Mononuclear cell (primary cell): ENCODE results near the gene B4GALT5. TPM values are rescaled to one million over a fixed set of nuclear protein-coding genes. Genes with fewer than 3 reads are reported as not detected.
"Not testable (repeated sequence)": the region's sequence is repeated elsewhere in the genome, so short reads cannot be mapped to it uniquely, and the experiment has no call there.

ENCODE experiments used
- H3K27me3 ChIP-seq: 2 replicates; pipeline ENCODE4 v1.6.0; 2011; ENCODE audit warnings: low read length, control low read depth; ENCODE audit not compliant: insufficient read depth
- H3K4me1 ChIP-seq: 2 replicates; pipeline ENCODE4 v1.5.1; 2011; ENCODE audit warnings: mild to moderate bottlenecking, low read length, control low read depth; ENCODE audit not compliant: insufficient read depth
- H3K4me3 ChIP-seq: 2 replicates; pipeline ENCODE4 v1.5.1; 2011; ENCODE audit warnings: mild to moderate bottlenecking, low read length, moderate library complexity
- H3K9me3 ChIP-seq: 2 replicates; pipeline ENCODE4 v1.5.1; 2011; ENCODE audit warnings: low read depth, mild to moderate bottlenecking, control low read depth, low read length
- total RNA-seq: library from RNA; depleted of rRNA; stranded (reverse); fragments of >200 nt; gene quantifications from one replicate; pipeline ENCODE4 v1.2.3, GENCODE V29; 2012

The B4GALT5 gene
- total RNA-seq, 1 donor, result 16.0 TPM

- H3K4me3 ChIP-seq, result no peak overlapping the region
- peaks cover 10% of the 10 kb centered on the region for H3K4me1 ChIP-seq
- peaks cover under 1% of the 10 kb centered on the region for H3K27me3 ChIP-seq
- H3K9me3 ChIP-seq, result no peaks in the 10 kb centered on the region
These were observed 99.2 kb downstream of the B4GALT5 start for GRCh38 chr20:49614338-49615050.

- Histone ChIP-seq H3K4me3 (no peak overlapping the region), H3K9me3 (no peaks in the 10 kb centered on the region), H3K4me1 (peaks cover 15% of the 10 kb centered on the region), H3K27me3 (peaks cover 3% of the 10 kb centered on the region)
These were observed 101.4 kb downstream of the B4GALT5 start for GRCh38 chr20:49612127-49612738.

GRCh38 chr20:49611539-49612126, 102.0 kb downstream of the B4GALT5 start:
- not testable (repeated sequence) for H3K27me3 ChIP-seq, H3K9me3 ChIP-seq, H3K4me3 ChIP-seq
- H3K4me1 ChIP-seq, result peaks cover 15% of the 10 kb centered on the region

- Histone ChIP-seq H3K9me3 (no peaks in the 10 kb centered on the region), H3K4me1 (peaks cover 15% of the 10 kb centered on the region), H3K4me3 (no peak overlapping the region), H3K27me3 (peaks cover 3% of the 10 kb centered on the region)
These were observed 102.8 kb downstream of the B4GALT5 start for GRCh38 chr20:49610691-49611538.

- Histone ChIP-seq H3K9me3 (no peaks in the 10 kb centered on the region), H3K4me1 (peaks cover 15% of the 10 kb centered on the region), H3K4me3 (no peak overlapping the region), H3K27me3 (peaks cover 3% of the 10 kb centered on the region)
These were observed 104.7 kb downstream of the B4GALT5 start for GRCh38 chr20:49608752-49609670.

GRCh38 chr20:49607568-49607967, 106.1 kb downstream of the B4GALT5 start:
- Histone ChIP-seq H3K4me1 (peaks cover 15% of the 10 kb centered on the region), H3K4me3 (no peak overlapping the region), H3K9me3 (no peaks in the 10 kb centered on the region), H3K27me3 (peaks cover 3% of the 10 kb centered on the region)

- Histone ChIP-seq H3K4me3 (no peak overlapping the region), H3K27me3 (no peaks in the 10 kb centered on the region), H3K9me3 (no peaks in the 10 kb centered on the region), H3K4me1 (no peaks in the 10 kb centered on the region)
These were observed 110.5 kb downstream of the B4GALT5 start for GRCh38 chr20:49603209-49603627.

GRCh38 chr20:49602345-49603208, 111.1 kb downstream of the B4GALT5 start:
- H3K9me3 ChIP-seq, result no peaks in the 10 kb centered on the region
- no peak overlapping the region for H3K4me3 ChIP-seq
- no peaks in the 10 kb centered on the region for H3K27me3 ChIP-seq
- no peaks in the 10 kb centered on the region for H3K4me1 ChIP-seq

- H3K4me3 ChIP-seq, result no peak overlapping the region
- H3K27me3 ChIP-seq, result no peaks in the 10 kb centered on the region
- H3K4me1 ChIP-seq, result peaks cover 2% of the 10 kb centered on the region
- H3K9me3 ChIP-seq, result no peaks in the 10 kb centered on the region
These were observed 112.3 kb downstream of the B4GALT5 start for GRCh38 chr20:49601153-49601924.

- Histone ChIP-seq H3K9me3 (no peaks in the 10 kb centered on the region), H3K4me1 (peaks cover 17% of the 10 kb centered on the region), H3K4me3 (no peak overlapping the region), H3K27me3 (no peaks in the 10 kb centered on the region)
These were observed 113.9 kb downstream of the B4GALT5 start for GRCh38 chr20:49599746-49600113.

- Histone ChIP-seq H3K27me3 (no peaks in the 10 kb centered on the region), H3K4me3 (no peak overlapping the region), H3K4me1 (peaks cover 35% of the 10 kb centered on the region), H3K9me3 (no peaks in the 10 kb centered on the region)
These were observed 115.8 kb downstream of the B4GALT5 start for GRCh38 chr20:49597825-49598395.

- Histone ChIP-seq H3K9me3 (no peaks in the 10 kb centered on the region), H3K4me1 (peaks cover 36% of the 10 kb centered on the region), H3K4me3 (no peak overlapping the region), H3K27me3 (no peaks in the 10 kb centered on the region)
These were observed 117.7 kb downstream of the B4GALT5 start for GRCh38 chr20:49595811-49596561.
